Measurements from ENCODE around the gene CECR2.

- TF ChIP-seq GABPA (IDR thresholded peaks at IDR 0.05; ENCODE audit: borderline replicate concordance, insufficient read depth, low read length), result no peak
- TF ChIP-seq POLR2A (IDR thresholded peaks at IDR 0.05; ENCODE audit: control extremely low read depth in 1 of 2, low read depth in 2 of 2, low read length in 2 of 2), result no peak
- TF ChIP-seq TAF1 (IDR thresholded peaks at IDR 0.05; ENCODE audit: low read depth, low read length), result no peak
- TF ChIP-seq POLR2AphosphoS5 (IDR thresholded peaks at IDR 0.05; ENCODE audit: low read depth, low read length), result no peak
- no peak for TF ChIP-seq EGR1 (IDR thresholded peaks at IDR 0.05; ENCODE audit: borderline replicate concordance, low read depth, low read length)
Observed at GRCh38 chr22:17484608-17485007, 115.3 kb downstream of the CECR2 start.
